Measurements from ENCODE around the gene PPIL6.

The PPIL6 gene

DNA sequence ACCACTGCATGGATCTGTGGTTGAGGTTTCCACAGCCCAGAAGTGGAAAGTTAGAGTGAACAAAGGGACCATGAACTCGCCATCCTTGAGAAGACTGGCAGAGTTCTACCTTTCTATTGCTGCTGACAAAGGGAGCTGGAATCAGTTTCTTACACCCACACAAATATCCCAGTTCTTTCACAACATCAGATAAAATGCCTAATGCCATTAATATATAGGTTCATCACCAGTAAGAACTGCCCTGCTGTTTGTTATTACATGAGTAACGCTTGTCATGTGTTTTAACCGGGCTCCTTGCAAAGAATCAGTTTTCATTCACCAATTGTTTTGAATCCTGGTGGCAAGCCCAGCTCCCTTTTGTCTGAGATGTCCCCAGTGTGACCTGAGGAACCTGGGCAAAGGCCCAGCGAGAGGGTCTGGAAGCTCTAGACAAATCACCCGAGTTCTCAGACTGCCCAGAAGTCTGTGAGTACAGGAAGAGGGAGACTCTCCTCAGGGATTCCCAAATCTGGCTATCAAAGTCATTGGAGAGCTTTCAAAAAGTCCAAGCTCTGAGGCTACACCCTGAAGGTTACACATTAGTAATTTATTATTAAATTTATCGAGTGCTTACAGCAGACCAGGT is 50.7 kb downstream of the PPIL6 start:
- no peak overlapping the region for H2AFZ ChIP-seq (ENCODE audit: low read length)
- H3F3A ChIP-seq (ENCODE audit: insufficient read depth, low read length): no peaks in the 10 kb centered on the region
- H3K9me2 ChIP-seq (replicated peaks; ENCODE audit: insufficient read depth, low read length): no peaks in the 10 kb centered on the region
- H3K27me3 ChIP-seq (replicated peaks; ENCODE audit: insufficient read depth, low read length): no peaks in the 10 kb centered on the region
- H3K4me2 ChIP-seq (ENCODE audit: low read depth, low read length): no peak overlapping the region
- no peaks in the 10 kb centered on the region for H3K9me3 ChIP-seq (replicated peaks; ENCODE audit: insufficient read depth, low read length)
- no peaks in the 10 kb centered on the region for H3K79me2 ChIP-seq (ENCODE audit: low read length)
- no peaks in the 10 kb centered on the region for H4K20me1 ChIP-seq (ENCODE audit: insufficient read depth, low read length)
- no peak overlapping the region for H3K27ac ChIP-seq (ENCODE audit: low read length)
- DNase-seq: no peak
- H3K4me1 ChIP-seq (ENCODE audit: low read length): no peaks in the 10 kb centered on the region
- H3K4me3 ChIP-seq (ENCODE audit: low read length): no peak overlapping the region
- no peaks in the 10 kb centered on the region for H3K36me3 ChIP-seq (replicated peaks; ENCODE audit: insufficient read depth, low read length)
- no peak overlapping the region for H3K9ac ChIP-seq (ENCODE audit: low read length)
- TF ChIP-seq EZH2 (optimal IDR thresholded peaks at IDR 0.05; ENCODE audit: low read depth, low read length) (no peak), EZH2phosphoT487 (IDR thresholded peaks at IDR 0.05; ENCODE audit: low read length) (no peak)
- TF ChIP-seq, protein P1, sequence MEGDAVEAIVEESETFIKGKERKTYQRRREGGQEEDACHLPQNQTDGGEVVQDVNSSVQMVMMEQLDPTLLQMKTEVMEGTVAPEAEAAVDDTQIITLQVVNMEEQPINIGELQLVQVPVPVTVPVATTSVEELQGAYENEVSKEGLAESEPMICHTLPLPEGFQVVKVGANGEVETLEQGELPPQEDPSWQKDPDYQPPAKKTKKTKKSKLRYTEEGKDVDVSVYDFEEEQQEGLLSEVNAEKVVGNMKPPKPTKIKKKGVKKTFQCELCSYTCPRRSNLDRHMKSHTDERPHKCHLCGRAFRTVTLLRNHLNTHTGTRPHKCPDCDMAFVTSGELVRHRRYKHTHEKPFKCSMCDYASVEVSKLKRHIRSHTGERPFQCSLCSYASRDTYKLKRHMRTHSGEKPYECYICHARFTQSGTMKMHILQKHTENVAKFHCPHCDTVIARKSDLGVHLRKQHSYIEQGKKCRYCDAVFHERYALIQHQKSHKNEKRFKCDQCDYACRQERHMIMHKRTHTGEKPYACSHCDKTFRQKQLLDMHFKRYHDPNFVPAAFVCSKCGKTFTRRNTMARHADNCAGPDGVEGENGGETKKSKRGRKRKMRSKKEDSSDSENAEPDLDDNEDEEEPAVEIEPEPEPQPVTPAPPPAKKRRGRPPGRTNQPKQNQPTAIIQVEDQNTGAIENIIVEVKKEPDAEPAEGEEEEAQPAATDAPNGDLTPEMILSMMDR (IDR thresholded peaks at IDR 0.05; ENCODE audit: low read length): no peak

DNA sequence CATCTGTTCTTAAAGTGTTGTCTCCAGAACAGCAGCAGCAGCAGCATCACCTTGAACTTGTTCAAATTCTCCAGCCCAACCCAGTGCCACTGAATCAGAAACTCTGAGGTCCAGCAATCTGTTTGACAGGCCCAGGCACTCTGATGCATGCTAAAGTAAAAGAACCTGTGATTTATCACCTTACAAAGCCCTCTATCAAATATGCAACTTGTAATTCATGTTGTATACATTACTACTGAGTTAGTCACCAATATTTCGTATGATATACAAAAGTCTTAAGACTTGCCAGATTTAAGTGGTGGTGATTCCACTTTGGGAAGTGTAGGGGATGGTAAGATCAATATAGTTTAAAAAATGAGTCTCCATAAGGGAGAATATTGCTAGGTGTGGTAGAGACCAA is 52.2 kb downstream of the PPIL6 start:
- Histone ChIP-seq H3K9me3 (replicated peaks; ENCODE audit: insufficient read depth, low read length) (no peaks in the 10 kb centered on the region), H3F3A (ENCODE audit: insufficient read depth, low read length) (peaks cover 5% of the 10 kb centered on the region), H4K20me1 (ENCODE audit: insufficient read depth, low read length) (no peaks in the 10 kb centered on the region), H3K27ac (ENCODE audit: low read length) (no peak overlapping the region), H3K4me2 (ENCODE audit: low read depth, low read length) (no peak overlapping the region), H3K4me3 (ENCODE audit: low read length) (no peak overlapping the region), H3K4me1 (ENCODE audit: low read length) (no peaks in the 10 kb centered on the region), H2AFZ (ENCODE audit: low read length) (no peak overlapping the region), H3K9me2 (replicated peaks; ENCODE audit: insufficient read depth, low read length) (no peaks in the 10 kb centered on the region), H3K79me2 (ENCODE audit: low read length) (no peaks in the 10 kb centered on the region), H3K36me3 (replicated peaks; ENCODE audit: insufficient read depth, low read length) (no peaks in the 10 kb centered on the region), H3K27me3 (replicated peaks; ENCODE audit: insufficient read depth, low read length) (no peaks in the 10 kb centered on the region), H3K9ac (ENCODE audit: low read length) (no peak overlapping the region)
- DNase-seq: no peak
- TF ChIP-seq EZH2phosphoT487 (IDR thresholded peaks at IDR 0.05; ENCODE audit: low read length) (no peak), EZH2 (optimal IDR thresholded peaks at IDR 0.05; ENCODE audit: low read depth, low read length) (no peak)
- TF ChIP-seq, protein P1 (IDR thresholded peaks at IDR 0.05; ENCODE audit: low read length): no peak

DNA sequence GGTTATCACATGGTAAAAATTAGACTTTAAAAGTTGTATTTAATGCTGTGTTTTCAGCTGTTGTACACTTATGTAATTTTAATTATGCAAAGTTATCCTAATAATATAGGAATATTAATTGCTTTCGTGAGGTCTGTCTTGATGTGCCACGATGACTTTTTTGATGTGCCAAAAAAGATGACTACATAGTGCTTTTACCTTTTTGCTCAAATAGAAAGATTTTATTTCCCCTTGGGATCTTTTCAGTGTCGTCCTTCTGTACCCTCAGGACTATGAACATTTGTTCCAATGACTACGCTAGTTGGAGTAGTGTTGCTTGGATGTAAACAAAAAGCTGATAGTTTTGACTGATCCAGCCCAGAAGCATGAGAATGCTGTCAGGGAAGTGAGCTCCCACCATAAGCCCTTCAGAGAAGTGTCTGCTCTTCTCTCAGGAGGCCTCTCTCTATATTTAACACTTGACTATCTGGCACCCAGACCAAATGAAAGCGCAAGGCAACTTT is 56.9 kb downstream of the PPIL6 start:
- Histone ChIP-seq H3K79me2 (ENCODE audit: low read length) (peaks cover 34% of the 10 kb centered on the region), H3F3A (ENCODE audit: insufficient read depth, low read length) (peaks cover 24% of the 10 kb centered on the region), H3K9me2 (replicated peaks; ENCODE audit: insufficient read depth, low read length) (no peaks in the 10 kb centered on the region), H3K4me3 (ENCODE audit: low read length) (peak overlapping the region; percentile 92), H3K27me3 (replicated peaks; ENCODE audit: insufficient read depth, low read length) (no peaks in the 10 kb centered on the region), H3K4me1 (ENCODE audit: low read length) (peaks cover 11% of the 10 kb centered on the region; the same call in 1 of the 2 replicates), H3K9me3 (replicated peaks; ENCODE audit: insufficient read depth, low read length) (no peaks in the 10 kb centered on the region), H4K20me1 (ENCODE audit: insufficient read depth, low read length) (peaks cover 25% of the 10 kb centered on the region), H2AFZ (ENCODE audit: low read length) (peak overlapping the region; percentile 79), H3K9ac (ENCODE audit: low read length) (peak overlapping the region; percentile 84; the same call in 1 of the 2 replicates), H3K36me3 (replicated peaks; ENCODE audit: insufficient read depth, low read length) (no peaks in the 10 kb centered on the region; the same call in 1 of the 2 replicates), H3K4me2 (ENCODE audit: low read depth, low read length) (peak overlapping the region; percentile 87), H3K27ac (ENCODE audit: low read length) (peak overlapping the region; percentile 98; the same call in 1 of the 2 replicates)
- DNase-seq: no peak
- no peak for TF ChIP-seq EZH2phosphoT487 (IDR thresholded peaks at IDR 0.05; ENCODE audit: low read length)
- TF ChIP-seq, protein P1 (IDR thresholded peaks at IDR 0.05; ENCODE audit: low read length): no peak
- TF ChIP-seq EZH2 (optimal IDR thresholded peaks at IDR 0.05; ENCODE audit: low read depth, low read length): no peak

Measured in MM.1S (cell line).